ENCODE results near the gene CBX7. TPM values are rescaled to one million over a fixed set of nuclear protein-coding genes. Genes with fewer than 3 reads are reported as not detected.

CBX7 gene
- total RNA-seq, 1 donor from 2014 or later: 89.6 TPM

GRCh38 chr22:39106326-39106725 lies 46.2 kb downstream of the CBX7 start:
- DNase-seq (ENCODE audit: low spot score): no peak
- intact Hi-C loops (cut with DNase I): no loop called here

DNA sequence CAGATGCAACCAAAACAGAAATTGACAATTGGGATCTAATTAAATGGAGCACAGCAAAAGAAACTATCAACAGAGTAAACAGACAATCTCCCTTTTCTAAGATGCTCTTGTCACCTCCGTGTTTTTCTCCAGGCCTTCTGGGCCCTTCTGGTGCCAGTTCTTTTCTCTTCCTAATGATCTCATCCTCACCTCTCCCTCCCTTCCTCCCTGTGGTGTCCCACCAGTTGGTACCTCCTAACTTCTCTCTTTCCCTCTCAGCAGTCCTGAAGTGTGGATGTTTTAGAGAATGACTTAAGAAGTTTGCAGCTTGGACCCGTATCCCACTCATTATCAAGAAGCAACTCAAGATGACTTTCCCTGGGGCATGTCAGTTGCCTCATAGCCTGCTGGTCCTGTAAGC lies 49.0 kb downstream of the CBX7 start:
- intact Hi-C loops (cut with DNase I): no loop called here
- DNase-seq (ENCODE audit: low spot score): no peak

- DNase-seq (ENCODE audit: low spot score): no peak
- intact Hi-C loops (cut with DNase I): no loop called here
Measured at GRCh38 chr22:39101226-39101625, 51.3 kb downstream of the CBX7 start.

- intact Hi-C loops (cut with DNase I): no loop called here
Measured at GRCh38 chr22:39098576-39098975, 53.9 kb downstream of the CBX7 start.

DNA sequence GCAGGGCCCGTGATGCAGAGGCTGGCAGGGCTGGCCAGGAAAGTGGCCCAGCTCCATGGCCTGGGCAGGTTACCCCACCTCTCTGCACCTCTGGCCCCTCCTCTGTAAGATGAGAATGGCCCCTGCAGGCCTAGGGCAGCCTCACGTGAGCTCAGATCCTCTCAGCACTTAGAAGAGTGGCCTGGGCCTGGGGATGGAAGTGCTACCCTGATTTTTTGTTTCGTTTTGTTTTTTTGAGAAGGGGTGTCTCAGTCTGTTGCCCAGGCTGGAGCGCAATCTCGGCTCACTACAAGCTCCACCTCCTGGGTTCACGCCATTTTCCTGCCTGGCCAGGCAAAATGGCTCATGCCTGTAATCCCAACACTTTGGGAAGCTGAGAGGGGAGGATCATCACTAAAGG lies 54.5 kb downstream of the CBX7 start:
- intact Hi-C loops (cut with DNase I): no loop called here
- DNase-seq (ENCODE audit: low spot score): no peak

More at GRCh38 chr22:39098576-39098975, 53.9 kb downstream of the CBX7 start:
- no peak for DNase-seq (ENCODE audit: low spot score)

GRCh38 chr22:39097098-39098020 lies 55.1 kb downstream of the CBX7 start, which contains the start of gene APOBEC3H:
TSS of gene APOBEC3H (plus strand) at chr22:39097244. CDS start at chr22:39100279, 3,035 bp downstream.
- no peak for DNase-seq (ENCODE audit: low spot score)
- intact Hi-C loops (cut with DNase I): no loop called here

- DNase-seq (ENCODE audit: low spot score): no peak
Measured at GRCh38 chr22:39095971-39096370, 56.5 kb downstream of the CBX7 start.

DNA sequence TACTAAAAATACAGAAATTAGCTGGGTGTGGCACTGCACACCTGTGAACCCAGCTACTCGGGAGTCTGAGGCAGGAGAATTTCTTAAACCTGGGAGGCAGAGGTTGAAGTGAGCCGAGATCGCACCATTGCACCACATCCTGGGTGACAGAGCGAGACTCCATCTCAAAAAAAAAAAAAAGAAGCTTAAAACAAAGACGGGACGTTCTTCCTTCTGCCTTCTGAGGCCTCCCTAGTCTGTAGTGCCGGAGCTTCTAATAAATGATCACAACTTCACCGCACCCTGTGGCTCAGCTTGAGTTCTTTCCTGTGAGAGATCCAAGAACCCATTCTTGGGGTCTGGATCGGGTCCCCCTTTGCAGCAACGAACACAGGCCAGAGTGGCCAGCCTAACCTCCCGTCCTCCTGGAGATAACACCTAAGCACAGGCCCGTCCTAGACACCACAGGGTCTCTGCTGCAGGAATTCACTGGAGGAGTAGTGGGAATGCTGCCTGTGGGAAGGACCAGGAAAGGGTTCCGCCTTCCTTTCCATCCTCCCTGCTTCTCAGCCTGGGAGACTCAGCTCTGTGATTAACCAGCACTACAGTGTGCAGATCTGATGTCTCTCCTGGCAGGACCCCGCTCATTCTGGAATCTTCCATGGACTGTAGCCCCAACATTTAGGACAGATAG lies 57.6 kb downstream of the CBX7 start:
- intact Hi-C loops (cut with DNase I): no loop called here
- DNase-seq (ENCODE audit: low spot score): no peak

More at GRCh38 chr22:39095971-39096370, 56.5 kb downstream of the CBX7 start:
- intact Hi-C loops (cut with DNase I): no loop called here

DNA sequence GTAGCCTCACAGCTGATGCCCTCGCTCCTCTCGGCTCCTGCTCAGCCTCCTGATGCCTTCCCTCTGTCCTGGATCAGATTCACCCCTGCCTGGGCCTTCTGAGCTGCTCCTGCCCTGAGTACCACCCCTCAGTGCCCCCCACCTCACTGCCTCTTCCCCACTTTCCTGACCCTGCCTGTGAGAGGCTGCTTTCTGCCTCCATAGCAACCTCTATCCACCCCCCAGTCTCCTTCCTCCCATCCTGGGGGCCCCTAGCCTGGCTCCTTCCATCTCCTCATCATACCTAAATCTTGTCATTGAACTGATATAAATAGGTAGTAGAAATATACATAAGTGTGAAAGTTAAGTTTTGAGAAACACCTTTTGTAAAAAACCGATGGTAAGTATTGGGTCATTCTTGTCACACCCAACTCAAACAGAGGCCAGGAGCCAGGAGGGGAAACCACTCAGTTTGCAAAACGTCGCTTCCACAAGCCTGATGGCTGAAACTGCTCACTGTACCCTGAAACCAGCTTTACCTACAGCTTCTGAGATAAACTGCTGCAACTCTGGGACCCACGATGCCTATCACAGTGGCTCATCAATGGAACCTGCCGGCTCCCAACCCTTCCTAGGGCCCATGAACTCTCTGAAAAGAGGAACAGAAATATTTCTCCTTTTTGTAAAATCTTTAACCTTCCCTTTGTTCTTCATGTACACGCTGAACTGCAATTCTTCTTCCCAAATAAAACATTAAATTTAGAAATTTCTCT lies 60.2 kb downstream of the CBX7 start:
- no peak for DNase-seq (ENCODE audit: low spot score)
- intact Hi-C loops (cut with DNase I): no loop called here

- DNase-seq (ENCODE audit: low spot score): no peak
- intact Hi-C loops (cut with DNase I): no loop called here
Measured at GRCh38 chr22:39091126-39092081, 61.1 kb downstream of the CBX7 start.

GRCh38 chr22:39090426-39091064 lies 61.9 kb downstream of the CBX7 start:
- intact Hi-C loops (cut with DNase I): no loop called here
- DNase-seq (ENCODE audit: low spot score): no peak

- intact Hi-C loops (cut with DNase I): no loop called here
- DNase-seq (ENCODE audit: low spot score): no peak
Measured at GRCh38 chr22:39089928-39090327, 62.6 kb downstream of the CBX7 start.

GRCh38 chr22:39088685-39089032 lies 63.8 kb downstream of the CBX7 start:
- intact Hi-C loops (cut with DNase I): no loop called here
- DNase-seq (ENCODE audit: low spot score): no peak

DNA sequence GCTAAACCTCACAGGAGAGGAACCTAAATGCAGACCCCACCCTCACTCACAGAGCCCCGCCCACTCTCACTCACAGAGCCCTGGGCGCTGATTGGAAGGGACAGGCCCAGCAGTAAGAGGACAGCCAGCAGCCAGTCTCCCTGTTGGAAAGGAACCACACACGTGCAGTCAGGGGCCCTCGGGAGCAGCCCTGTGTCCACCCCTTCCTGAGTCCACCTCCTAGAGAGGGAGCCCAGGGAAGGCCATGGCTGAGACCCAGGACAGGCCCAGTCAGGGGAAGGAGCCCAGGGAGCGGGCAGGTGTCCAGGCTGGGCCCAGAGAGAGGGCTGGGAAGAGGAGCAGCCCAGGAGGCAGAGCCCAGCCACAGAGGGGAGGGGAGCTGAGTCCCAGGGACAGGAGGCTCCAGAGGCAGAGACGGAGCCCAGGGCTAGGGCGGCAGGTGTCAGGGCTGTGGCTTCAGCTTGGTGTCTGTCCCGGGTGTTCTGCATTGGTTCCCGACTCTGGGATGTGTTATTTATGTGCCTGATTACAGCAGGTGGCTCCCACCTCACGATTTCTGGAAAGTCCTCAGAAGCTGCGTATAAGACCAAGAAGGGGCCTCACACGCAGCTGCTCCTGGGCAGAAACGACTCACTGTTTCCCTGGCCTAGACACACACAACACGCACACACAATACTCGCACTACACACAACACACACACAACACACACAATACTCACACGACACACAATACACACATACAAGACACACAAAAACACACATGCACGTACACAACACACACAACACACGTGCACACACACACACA lies 64.4 kb downstream of the CBX7 start:
- intact Hi-C loops (cut with DNase I): no loop called here
- no peak for DNase-seq (ENCODE audit: low spot score)

- DNase-seq (ENCODE audit: low spot score): no peak
- intact Hi-C loops (cut with DNase I): no loop called here
Measured at GRCh38 chr22:39087098-39087497, 65.4 kb downstream of the CBX7 start.

- intact Hi-C loops (cut with DNase I): no loop called here
- DNase-seq (ENCODE audit: low spot score): no peak
Measured at GRCh38 chr22:39084666-39085065, 67.8 kb downstream of the CBX7 start.

GRCh38 chr22:39083212-39084165 lies 69.0 kb downstream of the CBX7 start:
- intact Hi-C loops (cut with DNase I): no loop called here
- DNase-seq (ENCODE audit: low spot score): no peak
